ENCODE results near the gene FASN.

FASN gene

DNA sequence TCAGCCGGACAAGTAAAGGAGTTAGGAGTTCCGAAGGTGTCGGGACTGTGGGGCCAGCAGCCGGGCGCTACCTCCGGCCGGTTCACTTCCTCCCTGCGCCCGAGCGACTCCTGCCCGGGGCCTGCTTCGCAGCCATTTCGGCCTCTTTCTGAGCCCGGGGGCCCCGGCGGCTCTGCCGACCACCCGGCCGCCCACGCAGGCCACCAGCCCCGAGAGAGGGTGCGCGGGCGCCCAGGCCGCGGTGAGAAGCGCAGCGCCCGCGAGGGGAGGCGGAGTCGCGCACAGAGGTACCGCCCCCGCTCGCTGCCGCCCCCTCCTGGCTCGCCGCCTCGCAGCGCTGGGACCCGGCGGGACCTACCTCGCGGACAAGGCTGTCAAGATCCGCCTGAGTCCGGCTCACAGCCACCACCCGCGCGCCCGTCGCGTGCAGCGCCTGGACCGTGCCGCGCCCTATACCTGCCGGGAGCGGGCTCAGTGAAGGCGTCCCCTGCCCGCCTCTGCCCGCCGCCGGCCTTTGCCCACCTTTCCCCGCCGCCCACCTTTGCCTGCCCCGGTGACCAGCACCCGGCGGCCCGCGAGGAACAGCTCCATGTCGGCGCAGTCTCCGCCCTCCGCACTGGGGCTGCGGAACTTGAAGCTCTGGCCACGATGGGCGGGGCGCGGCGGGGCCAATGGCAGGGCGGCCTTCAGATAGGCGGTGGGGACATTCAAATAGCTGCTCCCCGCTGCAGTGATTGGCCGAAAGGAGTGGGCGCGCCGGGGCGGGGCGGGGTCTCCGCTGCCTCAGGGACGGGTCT is 60.7 kb downstream of the FASN start, which contains the start of gene DCXR:
TSS of gene DCXR (minus strand) at position 606 of the 797 bp plus-strand sequence. CDS start at position 591, 15 bp downstream.
- DNase-seq, result peak; percentile 89 to 94 (median 91)

DNA sequence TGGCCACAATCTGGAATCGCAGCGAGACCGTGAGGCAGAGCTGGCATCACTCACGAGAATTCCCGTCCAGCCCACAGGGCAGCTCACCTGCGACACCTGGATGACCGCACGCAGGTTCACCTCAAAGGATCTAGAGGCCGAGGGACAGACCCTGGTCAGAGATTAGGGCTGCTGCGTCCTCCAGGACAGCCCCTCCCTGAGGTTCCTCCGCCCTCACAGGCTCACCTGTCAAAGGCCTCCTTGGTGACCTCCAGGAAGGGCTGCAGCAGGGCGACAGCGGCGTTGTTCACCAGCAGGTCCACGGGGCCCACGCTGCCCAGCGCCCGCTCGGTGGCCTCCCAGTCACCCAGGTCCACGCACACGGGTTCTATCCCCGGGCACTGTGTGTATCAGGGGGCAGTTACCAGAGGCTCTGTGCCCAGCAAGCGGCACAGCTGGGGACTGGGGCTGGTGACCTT is 61.4 kb downstream of the FASN start:
- DNase-seq, result no peak

DNA sequence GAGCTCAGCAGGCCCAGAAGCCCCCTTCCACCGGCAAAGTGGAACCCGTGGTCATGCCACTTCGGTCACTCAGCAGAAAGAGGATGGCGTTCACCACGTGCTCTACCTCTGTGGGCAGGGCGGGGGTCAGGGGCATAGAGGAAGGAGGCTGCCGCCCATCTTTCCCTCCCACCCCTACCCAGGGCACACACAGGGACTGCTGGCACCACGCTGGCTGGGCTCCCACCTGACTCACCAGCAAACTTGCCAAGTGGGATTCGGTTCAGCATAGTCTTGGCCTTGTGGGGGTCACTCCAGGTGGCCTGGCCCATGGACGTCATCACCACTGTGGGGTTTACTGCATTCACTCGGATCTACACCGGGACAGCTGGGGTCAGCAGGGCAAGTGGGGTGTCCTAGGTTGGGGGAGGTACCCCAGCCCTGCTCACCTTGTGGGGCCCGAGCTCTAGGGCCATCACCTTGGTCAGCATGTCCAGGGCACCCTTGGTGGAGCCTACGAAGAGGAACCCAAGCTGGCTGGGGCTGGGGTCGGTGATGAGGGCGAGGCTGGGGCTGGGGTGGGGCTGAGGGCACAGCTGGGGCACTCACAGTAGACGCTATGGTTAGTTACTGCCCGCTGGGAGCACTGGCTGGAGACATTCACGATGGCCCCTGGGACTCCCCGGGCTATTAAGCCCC is 61.9 kb downstream of the FASN start:
- no peak for DNase-seq

DNA sequence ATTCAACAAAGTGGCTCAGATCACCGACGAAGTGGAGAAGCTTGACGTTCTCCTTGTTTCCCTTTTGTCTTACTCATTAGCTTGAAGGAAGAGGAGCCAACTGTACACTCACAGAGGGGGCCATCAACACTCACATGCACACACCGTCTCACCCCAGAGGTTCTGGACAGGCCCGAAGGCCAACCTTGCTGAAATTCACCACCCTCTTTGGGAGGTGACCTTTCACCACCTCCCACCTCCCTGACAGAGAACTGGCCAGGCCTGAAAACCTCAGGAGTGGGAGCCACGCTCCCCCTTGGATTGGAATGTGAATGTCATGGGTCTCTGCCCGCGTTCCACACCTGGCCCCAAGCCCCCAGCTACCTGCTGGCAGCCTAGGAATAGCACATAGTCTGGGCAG is 62.5 kb downstream of the FASN start:
- no peak for DNase-seq

DNA sequence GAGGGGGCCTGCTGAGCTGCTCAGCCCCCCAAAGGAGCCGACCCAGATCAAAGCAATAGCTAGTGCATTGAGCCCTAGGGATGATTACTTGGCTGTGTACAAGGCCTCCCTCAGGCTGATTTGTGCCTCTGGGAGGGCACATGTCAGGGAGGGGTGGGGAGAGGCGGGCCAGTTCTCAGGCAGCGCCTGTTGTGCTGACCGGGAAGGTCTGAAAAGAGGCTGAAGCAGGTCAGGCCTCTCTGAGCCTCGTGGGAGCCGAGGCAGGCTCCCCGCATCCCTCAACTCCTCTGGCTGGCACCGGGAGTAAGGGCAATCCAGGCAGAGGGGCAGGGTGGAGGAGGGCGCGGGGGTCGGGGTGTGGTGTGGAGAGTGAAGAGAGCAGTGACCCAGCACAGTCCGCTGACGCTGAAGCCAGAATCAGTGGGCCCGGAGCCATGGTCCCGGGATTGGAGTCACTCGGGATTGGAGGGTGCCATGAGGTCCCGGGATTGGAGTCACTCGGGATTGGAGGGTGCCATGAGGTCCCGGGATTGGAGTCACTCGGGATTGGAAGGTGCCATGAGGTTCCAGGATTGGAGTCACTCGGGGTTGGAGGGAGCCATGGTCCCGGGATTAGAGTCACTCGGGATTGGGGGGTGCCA is 63.5 kb downstream of the FASN start:
- DNase-seq, result no peak

DNA sequence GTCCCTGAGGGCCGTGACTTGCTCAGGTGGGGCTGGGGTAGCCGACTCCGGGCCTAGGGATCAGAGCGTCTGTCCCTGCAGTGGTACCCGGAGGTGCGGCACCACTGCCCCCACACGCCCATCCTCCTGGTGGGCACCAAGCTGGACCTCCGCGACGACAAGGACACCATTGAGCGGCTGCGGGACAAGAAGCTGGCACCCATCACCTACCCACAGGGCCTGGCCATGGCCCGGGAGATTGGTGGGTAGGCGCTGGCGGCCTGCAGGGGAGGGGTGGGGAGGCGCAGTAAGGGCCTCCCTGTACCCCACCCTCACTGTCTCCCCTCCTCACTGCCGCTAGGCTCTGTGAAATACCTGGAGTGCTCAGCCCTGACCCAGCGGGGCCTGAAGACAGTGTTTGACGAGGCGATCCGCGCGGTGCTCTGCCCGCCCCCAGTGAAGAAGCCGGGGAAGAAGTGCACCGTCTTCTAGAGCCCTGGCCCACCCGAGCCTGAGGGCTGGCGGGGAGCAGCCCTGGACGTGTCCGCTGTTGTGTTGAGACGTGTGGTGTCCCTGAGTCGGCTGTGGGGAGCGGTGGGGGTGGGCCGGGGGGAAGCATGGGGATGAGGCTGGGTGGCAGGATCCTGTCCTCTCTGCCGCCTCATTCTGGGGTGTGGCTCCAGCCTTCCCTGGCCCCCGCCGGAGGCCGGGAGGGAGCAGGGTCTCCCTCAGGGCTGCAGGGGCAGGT is 64.5 kb downstream of the FASN start:
- DNase-seq, result no peak

DNA sequence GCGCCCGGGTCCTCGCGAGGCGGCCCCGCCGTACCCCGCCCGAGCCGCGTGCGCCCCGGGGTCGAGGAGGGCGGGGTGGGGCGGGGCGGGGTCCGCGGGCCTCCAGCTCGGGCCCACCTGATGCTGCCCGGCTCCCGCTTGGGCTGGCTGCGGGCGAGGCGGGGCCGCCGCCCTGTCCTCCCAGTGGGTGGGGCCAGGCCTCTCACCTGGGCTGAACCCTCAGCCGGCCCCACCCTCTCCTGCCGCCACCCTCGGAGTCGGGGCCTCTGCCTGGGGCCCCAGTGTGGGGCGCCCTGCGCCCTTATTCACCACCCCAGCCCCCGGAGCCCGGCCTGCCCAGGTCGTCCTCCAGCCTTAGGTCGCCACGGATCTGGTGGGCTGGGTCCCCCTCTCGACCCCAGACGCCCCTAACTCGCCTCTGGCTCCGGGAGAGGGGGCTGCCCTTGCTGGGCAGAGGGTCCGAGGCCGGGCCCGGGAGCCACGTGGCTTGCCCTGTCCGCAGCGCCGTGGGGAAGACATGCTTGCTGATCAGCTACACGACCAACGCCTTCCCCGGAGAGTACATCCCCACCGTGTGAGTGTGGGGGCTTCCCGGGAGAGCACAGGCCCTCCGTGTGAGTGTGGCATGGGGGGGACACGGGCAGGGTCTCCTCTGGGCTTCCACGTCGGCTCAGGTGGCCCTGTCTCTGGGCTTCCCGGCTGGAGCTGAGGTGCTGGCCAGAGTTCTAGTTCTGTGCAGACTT is 66.0 kb downstream of the FASN start:
- DNase-seq, result no peak

DNA sequence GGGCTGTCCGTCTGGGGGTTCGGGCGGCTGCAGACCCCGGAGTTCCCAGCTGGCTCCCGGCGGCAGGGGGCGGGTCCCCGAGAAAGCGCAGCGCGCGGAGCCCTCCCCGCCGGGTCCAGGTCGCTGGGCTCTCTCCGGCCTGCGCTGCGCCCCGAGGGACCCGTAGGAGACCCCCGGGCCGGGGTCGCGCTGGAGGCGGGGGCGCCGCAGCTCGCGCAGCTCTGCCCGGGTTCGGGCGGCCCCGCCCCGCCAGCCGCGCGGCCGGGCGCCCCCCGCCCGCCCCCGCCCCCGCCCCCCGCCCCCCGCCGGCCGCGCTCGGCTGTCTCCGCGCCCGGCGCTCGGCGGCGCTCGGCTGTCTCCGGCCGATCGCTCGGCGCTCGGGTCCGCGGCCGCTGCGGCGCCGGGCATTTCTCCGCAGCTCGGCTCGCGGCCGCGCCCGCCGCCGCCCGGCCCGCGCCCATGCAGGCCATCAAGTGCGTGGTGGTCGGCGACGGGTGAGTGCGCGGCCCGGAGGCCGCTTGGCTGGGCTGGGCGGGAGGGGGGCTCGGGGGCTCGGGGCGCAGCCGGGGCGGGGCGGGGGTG is 66.6 kb downstream of the FASN start, which contains the start of gene RAC3:
TSS of gene RAC3 (plus strand) at position 376 of the 582 bp plus-strand sequence. CDS start at position 460, 84 bp downstream.
- no peak for DNase-seq

DNA sequence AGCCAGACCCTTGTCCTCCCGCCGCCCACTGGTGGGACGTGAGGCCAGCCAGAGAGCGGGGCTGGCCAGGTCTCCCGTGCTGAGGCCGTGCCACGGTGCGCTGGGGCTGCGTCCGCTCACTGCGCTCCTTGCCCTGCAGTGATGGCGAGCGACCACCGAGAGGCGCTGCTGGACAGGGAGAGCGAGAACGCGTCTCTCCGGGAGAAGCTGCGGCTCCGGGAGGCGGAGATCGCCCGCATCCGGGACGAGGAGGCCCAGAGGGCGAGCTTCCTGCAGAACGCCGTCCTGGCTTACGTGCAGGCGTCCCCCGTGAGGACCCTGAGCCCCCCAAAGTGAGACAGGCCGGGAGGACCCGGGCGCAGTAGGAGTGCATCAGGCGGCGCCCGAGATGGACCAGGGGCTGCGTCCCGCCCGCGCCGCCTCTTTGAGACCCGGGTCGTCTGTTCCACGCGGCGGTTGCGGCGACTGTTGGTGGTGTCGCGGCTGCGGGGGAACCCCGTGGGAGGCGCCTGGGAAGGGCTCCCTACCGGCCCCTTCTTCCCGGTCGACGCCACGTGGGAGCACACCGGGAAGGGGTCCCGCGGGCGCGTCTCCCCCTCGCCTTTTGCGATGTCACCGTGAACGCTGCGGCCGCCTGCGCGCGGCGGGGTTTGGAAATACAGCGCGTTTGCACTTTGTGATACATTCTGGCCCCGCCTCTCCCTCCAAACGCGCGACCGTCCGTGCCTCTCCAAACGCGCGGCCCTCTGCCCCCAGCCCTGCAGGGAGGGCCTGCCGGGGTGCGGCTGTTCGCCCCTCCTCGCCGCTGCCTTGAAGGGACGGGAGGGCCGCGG is 67.3 kb downstream of the FASN start:
- DNase-seq, result peak; percentile 54 to 69 (median 66)

DNA sequence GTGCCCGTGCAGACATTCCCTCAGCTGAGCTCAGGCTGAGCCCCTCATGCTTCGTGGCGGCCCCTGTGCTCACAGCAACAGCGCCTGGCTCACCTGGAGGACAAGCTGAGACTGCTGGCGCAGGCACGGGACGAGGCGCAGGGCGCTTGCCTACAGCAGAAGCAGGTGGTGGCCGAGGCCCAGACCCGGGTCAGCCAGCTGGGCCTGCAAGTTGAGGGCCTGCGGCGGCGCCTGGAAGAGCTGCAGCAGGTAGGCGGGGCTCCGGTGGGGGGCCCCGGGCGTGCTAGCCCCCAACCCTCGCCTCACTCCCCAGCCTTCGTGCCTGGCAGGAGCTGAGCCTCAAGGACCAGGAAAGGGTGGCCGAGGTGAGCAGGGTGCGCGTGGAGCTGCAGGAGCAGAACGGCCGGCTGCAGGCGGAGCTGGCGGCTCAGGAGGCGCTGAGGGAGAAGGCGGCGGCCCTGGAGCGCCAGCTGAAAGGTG is 68.0 kb downstream of the FASN start:
- no peak for DNase-seq

DNA sequence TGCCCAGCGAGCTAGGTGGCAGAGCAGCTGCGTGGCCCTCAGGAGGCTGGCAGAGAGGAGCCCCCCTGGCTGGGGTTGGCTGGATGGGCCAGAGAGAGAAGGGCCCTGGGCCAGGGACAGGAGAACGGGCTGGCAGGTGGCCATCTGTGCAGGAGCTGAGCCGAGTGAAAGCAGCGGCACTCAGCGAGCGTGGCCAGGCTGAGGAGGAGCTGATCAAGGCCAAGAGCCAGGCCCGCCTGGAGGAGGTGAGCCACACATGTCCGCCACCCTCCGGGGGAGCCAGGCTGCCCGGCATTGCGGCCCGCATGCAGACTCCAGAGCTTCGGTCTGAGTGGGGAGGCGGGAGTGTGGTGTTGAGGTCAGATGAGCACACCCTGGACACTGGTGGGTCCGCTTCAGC is 68.6 kb downstream of the FASN start:
- no peak for DNase-seq

DNA sequence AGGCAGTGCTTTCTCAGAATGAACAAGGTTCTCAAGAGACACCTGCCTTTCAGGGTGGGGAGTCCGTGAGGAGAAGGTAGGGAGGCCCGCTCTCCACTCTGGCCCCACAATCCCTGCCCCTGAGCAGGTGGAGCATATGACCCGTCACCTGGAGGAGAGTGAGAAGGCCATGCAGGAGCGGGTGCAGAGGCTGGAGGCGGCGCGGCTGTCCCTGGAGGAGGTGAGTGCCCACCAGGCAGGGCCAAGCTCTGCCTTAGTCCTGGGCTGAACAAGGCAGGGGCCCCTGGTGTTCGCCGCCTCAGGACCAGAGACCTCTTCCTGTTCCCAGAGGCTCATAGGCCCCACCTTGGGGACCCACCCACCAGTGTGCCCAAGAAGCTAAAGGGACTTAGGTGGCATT is 69.1 kb downstream of the FASN start:
- DNase-seq, result no peak

Measured in activated CD4-positive, CD25-positive, alpha-beta regulatory T cell (primary cell).